HG02970 (cell line): ENCODE data around the gene CCT2.

Experiments used
- ATAC-seq: cut with Tn5 transposase; IDR thresholded peaks from one replicate; pipeline ENCODE4 v1.9.1; 2021; ENCODE audit warnings: mild to moderate bottlenecking, moderate library complexity, moderate number of reproducible peaks; ENCODE audit not compliant: unreplicated experiment, low FRiP score

The CCT2 gene

DNA sequence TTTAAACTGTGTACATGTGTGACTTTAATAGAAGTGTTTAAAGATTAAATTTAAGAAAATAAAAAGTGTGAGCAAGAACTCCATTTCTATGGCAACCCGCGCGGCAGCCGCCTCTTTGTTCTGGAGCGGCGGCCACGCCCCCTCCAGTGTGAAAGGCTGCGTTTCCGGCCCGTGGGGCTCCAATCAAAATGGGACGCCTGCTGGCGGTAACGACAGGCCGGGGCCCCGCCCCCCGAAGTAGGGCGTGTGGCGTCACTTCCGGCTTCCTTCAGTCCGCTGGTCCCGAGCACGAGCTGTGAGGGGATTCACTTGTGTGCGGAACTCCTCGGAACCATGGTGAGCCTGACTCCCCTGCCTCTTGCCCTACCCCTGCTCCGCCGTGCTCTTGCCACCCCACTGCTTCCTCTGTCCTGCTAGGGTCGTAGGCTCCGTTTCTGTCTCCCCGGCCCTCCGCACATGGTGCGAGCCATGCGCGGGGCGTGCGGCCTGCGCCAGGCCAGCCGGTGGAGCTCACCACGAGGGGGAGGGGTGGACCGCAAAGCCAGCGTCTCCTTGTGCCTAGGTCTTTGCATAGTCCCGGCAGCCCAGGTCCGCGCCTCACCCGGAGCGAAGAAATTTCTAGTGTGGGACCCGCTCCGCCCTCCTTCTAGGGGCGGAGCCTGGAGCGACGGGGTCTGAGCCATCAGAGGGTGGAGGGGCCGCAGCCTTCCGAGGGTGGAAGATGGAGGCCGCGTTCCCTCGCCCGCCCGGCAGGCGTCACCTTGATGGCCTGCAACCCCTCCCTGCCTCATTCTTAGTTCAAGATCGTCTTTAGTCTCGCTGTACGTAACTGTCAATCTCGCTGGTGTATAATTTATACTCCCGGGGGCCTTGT lies at the start of gene CCT2:
Gene CCT2 (plus strand): TSS at position 271 of the 874 bp plus-strand sequence. CDS start 63 bp downstream, at position 334.
- ATAC-seq, result peak; percentile 97

DNA sequence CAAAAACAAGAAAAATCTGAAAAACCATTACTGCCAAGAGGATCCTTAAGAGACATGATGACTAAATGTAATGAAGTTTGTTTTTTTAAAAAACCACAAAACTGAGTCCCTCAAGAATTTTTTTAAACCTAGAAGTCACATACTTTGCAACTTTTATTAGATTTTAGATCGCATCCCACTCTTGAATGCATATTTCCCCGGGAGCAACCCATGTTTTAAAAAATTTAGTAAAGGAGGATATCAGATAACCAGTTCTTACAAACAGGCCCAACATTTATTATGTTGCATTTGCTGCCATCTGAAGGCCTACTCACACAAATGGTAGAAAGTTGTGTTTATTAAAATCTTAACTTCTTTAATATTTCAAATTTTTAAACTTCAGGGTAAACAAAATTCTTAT lies 44.3 kb upstream of the CCT2 start:
- ATAC-seq, result no peak

DNA sequence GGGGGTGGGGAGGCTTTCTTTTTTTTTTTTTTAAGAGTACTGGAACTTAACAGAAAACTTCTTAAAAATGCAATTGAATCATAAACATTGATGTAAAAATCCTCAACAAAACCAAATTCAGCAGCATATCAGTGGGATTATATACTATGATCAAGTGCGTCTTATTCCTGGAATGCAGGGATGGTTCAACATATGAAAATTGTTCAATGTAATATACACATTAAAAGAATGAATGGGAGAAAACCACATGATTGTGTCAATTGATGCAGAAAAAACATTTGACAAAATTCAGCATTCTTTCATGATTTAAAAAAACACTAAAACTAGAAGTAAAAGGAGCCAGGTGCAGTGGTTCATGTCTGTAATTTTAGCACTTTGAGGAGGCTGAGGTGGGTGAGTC lies 41.2 kb upstream of the CCT2 start:
- ATAC-seq, result no peak

DNA sequence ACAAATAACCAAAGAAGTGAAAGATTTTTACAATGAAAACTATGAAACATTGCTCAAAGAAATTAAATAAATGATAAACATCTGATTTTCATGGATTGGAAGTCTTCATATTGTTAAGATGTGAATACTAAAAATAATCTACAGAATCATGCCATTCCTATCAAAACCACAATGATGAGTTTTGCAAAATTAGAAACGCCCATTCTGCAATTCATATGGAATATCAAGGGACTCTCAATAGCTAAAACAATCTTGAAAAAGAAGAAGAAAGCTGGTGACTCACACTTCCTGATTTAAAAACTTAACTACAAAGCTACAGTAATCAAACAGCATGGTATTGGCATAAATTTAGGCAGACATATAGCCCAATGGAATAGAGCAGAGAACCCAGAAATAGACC lies 40.2 kb upstream of the CCT2 start:
- no peak for ATAC-seq

DNA sequence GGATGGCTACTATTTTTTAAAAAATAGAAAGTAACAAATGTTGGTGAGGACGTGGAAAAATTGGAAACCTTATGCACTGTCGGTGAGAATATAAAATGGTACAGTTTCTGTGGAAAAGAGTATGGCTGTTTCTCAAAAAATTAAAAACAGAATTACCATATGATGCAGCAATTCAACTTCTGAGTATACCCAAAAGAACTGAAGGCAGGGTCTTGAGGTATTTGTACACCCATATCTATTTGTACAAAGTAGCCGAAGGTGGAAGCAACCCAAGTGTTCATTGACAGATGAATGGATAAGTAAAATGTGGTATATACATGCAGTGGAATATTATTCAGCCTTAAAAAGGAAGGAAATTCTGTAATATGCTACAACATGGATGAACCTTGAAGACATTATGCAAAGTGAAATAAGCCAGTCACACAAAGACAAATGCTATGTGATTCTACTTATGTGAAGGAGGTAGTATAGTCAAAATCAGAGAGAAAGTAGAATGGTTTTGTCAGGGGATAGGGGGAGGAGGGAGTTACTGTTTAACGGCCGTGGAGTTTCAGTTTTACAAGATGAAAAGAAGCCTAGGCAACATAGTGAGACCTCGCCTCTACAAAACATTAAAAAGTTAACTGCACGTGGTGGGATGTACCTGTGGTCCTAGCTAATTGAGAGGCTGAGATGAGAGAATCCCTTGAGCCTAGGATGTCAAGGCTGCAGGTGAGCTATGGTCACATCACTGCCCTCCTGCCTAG lies 38.4 kb upstream of the CCT2 start:
- no peak for ATAC-seq

DNA sequence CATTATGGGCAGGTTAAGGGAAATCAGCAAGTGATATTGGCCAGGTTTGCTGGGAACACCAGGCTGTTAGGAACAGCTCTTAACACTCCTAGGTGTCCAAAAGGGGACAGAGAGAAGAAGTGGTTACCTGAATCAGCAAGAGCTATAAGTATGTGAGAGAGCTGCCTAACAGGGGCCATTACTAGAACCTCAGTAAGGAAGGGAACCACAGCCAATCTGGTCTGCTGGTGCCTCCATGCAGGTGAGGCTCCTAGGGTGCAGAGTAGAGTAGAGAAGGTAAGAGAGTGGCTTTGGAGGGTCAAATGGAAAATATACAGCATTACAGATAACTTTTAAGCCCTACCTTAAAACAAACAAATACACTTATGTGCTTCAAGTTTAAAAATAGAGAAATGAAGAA lies 36.6 kb upstream of the CCT2 start:
- no peak for ATAC-seq

DNA sequence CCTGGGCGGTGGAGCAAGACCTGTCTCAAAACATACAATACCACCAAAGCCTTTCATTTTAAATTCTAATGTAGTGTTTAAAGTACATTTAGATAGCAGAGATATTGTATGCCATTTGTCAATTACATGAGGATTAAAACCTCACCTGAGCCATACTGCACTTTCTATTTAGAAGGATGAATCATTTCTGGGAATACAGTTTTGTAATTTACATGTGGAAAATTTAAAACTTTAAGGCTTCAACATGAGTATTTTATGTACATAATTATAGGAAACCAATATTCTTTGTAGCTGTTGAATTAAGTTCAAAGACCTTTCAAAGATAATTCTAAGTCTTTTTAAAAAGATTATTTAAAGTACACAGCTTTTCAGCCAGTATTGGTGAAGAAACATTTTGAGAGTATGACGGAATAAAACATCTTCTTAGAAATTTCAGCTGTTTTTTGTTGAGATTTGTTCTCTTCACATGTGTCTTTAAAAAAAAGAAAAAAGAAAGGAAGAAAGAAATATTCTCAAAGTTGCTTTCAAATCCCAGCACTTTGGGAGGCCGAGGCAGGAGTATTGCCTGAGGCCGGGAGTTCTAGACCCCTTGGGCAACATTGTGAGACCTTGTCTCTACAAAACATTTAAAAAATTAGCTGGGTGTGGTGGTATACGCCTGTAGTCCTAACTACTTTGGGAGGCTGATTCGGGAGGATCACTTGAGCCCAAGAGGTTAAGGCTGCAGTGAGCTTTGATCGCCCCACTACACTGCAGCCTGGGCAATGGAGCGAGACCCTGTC lies 34.5 kb upstream of the CCT2 start:
- ATAC-seq, result no peak

DNA sequence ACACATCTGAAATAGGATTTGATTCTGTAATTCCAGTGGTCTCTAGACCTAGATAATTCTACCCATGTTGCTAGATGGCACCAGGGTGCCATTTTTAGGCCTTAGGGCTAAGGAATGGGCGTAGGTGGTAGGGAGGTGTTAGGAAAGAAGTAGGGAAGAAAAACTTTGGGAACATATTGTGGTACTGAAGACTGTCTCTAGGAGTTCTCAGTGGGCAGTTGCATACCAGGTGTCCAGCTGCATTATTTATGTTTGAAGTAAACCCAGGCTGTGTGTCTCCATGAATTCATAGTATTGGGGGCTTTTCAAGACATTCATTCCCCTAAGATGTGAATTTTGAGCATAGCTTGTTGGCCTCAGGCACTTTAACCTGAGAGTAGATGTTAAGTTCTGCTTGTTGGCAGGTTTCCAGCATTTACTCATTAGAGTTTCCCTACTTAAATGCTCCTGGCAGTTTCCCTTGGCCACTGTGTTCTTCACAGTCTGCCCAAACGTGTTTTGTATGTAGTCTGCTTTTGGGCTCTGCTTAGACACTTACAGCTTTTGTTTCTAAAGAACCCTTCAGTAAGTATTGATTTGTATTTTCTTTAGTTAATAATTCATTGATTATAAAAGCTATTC lies 31.5 kb upstream of the CCT2 start:
- ATAC-seq, result no peak

DNA sequence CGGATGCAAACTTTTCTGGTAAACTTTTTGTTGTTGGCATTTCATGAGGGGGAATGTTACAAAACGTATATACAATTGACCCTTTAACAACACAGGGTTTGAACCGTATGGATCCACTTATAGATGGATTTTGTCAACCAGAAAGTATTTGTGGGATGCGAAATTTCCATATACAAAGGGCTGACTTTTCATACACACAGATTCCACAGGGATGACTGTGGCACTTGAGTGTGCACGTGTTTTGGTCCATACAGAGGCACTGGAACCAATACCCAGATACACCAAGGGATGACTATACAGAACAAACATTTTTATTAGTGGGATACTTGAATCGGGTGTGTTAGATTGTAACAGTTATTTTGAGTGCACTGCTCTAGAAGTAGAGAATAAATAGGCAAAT lies 29.8 kb upstream of the CCT2 start:
- no peak for ATAC-seq

DNA sequence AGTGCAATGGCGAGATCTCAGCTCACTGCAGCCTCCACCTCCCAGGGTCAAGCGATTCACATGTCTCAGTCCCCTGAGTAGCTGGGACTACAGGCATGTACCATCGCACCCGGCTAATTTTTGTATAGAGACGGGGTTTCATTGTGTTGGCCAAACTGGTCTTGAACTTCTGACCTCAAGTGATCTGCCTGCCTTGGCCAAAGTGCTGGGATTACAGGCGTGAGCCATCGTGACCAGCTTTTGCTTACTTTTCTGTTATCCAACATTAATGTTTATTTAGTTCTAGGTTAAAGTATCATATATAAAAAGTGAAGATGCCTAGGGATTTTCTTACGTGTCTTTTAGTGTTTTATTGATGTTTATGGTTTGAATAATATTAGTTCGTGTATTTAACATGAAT lies 28.9 kb upstream of the CCT2 start:
- no peak for ATAC-seq

DNA sequence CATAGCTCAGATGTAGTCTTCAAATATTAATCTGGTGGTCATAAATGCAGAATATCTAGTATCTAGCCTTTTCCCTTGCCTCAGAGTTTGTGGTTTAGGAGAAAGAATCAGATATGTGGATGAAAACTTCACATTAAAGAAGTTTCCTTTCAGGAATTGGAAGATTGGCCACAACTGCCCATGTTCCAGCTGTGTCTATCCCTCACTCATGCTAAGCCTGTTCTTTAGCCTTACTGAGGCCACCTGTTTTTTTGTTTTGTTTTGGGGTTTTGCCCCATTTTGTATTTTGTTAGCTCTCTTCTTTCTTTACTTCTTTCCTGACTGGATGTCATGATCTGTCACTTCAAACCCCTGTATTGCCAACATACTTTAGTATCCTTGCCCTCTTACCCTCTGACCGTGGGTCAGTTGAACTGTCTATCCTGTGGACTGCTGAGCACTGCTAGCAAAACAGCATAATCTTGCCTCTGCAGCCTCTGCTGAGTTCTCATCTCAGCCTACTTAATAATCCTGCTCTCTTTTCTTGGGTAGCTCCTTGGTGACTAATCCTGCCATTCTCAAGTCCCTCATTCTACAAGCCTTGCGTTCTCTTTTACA lies 22.0 kb upstream of the CCT2 start:
- no peak for ATAC-seq

DNA sequence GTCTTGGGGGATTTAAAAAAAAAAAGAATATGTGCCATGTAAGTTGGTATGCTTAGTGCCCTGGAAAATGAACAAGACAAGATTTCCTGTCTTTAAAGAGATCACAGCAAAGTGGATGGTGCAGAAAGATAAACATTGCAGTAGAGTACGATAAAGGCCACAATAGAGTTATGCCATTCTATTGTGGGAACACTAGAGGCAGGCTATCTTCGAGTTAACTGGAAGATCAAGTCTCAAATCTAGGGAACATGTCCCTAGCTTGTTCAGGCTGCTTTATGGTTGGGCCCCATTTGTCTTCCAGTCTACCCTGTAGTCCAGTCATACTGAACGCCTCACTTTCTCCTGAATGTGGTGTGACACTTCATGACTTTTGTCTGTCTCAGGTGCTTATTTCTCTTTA lies 18.7 kb upstream of the CCT2 start:
- no peak for ATAC-seq

DNA sequence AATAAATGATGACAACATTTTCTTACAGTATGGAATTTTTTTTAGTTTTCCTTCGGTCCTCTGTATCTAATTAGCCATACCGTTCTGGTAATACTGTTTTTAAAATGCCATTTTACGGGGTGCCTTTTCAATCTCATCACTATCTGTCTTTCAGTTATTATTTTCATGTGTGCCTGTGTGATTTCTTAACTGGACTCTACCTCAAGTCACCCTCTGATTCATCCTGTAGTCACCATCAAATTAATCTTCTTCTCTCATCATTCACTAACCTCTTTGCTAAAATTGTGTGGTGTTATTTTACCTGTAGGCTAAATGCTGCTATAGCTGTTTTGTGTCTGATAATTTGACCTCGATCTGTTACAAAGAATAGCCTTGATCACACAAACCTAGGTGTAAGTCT lies 16.0 kb upstream of the CCT2 start:
- ATAC-seq, result no peak

DNA sequence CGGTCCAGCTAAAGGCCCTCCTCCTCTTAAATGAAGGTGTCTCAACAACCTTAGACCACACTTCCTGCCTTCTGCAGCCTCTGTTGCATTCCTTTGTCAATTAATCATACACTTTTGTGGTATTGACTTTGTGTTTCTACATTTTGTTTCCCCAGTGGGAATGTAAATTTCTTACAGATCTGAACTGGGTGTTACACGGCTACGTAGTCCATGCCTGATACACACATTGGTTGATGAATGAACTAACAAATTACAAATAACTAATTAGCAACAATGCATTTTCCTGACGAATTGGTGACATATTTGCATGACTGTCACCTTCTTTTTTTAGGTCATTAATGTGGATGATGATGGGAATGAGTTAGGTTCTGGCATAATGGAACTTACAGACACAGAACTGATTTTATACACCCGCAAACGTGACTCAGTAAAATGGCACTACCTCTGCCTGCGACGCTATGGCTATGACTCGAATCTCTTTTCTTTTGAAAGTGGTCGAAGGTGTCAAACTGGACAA lies 15.2 kb upstream of the CCT2 start:
- no peak for ATAC-seq

DNA sequence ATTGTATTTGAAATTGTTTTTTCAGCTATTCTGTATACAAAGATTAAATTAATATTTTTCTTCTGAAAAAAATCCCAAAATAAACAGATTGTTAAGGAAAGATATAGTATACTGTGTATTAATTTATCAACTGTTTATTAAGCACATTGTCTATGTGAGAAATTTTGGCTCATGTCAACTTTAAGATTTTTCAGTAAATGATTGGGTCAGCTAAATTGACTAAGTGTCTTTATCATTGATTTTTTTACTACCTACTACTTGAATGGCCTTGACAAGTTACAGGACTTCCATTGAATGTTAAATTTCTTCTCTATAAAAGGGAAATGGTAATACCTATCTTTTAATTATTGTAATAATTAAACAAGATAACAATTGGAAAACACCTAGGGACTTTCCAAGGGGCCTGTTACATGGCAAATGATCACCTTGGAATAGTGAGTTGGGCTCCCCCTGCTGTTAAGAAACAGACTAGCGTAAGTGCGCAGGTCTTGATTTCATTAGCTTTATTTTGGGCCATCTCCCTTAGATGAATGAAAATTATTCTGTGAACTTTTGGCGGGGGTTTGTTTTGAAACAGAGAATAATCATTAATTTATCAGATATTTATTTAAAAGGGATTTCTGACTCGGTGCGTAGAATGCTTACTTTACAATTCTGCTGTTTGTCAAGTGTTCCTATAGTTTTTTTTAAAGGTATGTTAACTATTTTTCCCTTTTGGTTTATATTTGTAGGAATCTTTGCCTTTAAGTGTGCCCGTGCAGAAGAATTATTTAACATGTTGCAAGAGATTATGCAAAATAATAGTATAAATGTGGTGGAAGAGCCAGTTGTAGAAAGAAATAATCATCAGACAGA lies 14.5 kb upstream of the CCT2 start:
- no peak for ATAC-seq

DNA sequence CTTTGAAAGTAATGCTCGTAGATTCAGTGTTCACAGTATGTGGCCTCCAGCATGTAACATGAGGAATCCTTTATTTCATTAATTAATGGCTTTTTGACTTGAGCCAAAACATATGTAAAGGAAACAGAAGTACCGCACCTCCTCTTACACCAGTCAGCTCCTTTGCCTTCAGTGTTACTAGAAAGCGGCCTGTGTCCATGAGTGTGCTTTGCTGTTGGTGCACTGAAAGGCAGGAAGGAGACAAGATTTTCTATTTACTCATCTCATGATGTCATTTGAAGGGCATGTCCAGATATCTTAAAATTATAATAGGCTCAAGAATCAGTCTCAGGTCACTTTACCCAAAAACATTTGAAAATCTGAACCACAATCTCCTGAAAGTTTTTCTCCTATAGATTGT lies 9.9 kb upstream of the CCT2 start:
- no peak for ATAC-seq

DNA sequence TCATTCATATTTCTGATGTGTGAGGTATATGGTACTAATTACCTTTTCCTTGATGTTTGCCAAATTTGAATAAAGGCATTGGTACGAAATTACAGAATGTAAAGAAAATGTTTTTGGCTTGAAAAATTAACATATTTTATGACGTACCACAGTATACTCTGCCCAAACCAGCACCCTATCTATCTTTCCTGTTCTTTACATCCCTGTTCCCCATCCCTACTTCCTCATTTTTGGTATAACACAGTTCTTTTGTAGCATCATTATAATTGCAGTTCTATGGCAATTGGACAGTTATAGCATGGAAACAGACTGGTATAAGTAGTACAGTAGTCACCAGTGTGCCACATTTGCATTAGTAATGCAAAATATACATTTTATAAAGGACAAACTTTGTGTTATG lies 7.0 kb upstream of the CCT2 start:
- no peak for ATAC-seq

DNA sequence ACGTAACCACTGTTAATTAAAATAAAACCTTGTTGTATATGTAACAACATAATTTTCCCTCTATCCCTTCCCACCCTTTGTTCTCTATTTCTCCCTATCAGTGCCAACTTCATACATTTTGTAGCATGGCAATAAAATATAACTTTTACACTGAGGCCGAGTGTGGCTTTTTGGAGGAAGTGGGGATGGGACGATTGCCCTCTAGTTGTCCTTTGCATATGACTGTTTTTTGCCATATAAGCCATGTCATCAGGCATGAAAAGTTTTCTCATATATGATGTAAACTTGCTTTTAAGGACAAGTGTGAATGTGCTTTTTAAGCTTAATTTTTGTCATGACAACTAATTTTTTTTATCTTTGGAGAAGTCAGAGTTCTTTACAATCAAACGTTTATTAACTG lies 6.2 kb upstream of the CCT2 start:
- no peak for ATAC-seq

DNA sequence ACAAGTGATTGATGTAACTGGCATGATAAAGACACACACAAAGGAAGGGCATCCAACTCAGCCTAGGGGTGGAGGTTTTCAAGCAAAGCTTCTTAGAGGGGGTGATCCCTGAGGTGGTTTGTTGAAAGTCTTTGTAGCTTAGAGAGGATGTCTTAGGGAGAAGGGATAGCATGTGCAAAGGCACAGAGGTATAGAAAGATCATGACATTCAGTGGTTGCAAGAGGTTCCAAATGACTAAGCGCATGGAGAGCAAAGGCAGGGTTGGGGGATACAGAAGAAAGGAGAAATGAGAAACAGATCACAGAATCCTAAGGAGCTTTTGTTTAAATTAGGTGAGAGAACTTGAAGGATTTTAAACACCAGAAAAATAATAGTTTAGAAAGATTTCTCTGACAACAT lies 5.2 kb upstream of the CCT2 start:
- ATAC-seq, result no peak
